B cell (primary cell): ENCODE measurements around the gene FREM2. TPM values are rescaled to one million over a fixed set of nuclear protein-coding genes. Genes with fewer than 3 reads are reported as not detected.

ENCODE experiments used
- ATAC-seq: fragments of 200-7000 bp; cut with Tn5 transposase; one replicate; pipeline ENCODE4 v1.10.0; 2021; ENCODE audit warnings: low read depth, mild to moderate bottlenecking, moderate number of reproducible peaks, moderate library complexity
- CTCF ChIA-PET: fragments of 350-600 bp; sonication (Branson Sonifier 250); formaldehyde crosslinking; loops from one replicate; lab custom pipeline; 2021; ENCODE audit warnings: antibody characterized with exemption, inconsistent platforms; lab: Charles Lee
- POLR2A ChIA-PET: fragments of 350-600 bp; sonication (Branson Sonifier 250); formaldehyde crosslinking; loops from one replicate; lab custom pipeline; 2021; ENCODE audit warnings: antibody characterized with exemption; lab: Charles Lee
- DNase-seq: peaks from one replicate; pipeline ENCODE4 v3.0.0; 2013
- H2AFZ ChIP-seq: 2 replicates; pipeline ENCODE4 v1.6.1; 2012; ENCODE audit warnings: mild to moderate bottlenecking, low read depth, low read length; ENCODE audit not compliant: insufficient read depth, poor library complexity, severe bottlenecking
- H3K27ac ChIP-seq, 2 donors: 1 replicate in 1 of 2; 2 replicates in 1 of 2; pipeline ENCODE4 v1.5.1; 2012 to 2013; ENCODE audit warnings: low read length in 2 of 2, mild to moderate bottlenecking in 2 of 2, moderate library complexity in 1 of 2
- H3K27me3 ChIP-seq, 4 experiments: fragments of 200-600 bp in 1 of 4; sonication (generic) in 1 of 4; replicated peaks in 1 of 4; 1 replicate in 2 of 4; 2 replicates in 2 of 4; pipeline versions ENCODE4 v1.6.1 to v1.7.0; 2013 to 2016; ENCODE audit warnings: low read length in 3 of 4, mild to moderate bottlenecking in 2 of 4, mixed read lengths in 1 of 4, moderate library complexity in 1 of 4; ENCODE audit not compliant: insufficient read depth in 4 of 4, control insufficient read depth in 3 of 4; ENCODE audit errors: control extremely low read depth in 1 of 4
- H3K36me3 ChIP-seq, 2 experiments: replicated peaks in 1 of 2; 1 replicate in 1 of 2; 2 replicates in 1 of 2; pipeline versions ENCODE4 v1.6.1 to v1.7.1; 2013; ENCODE audit warnings: low read length in 1 of 2; ENCODE audit not compliant: insufficient read depth in 2 of 2, control insufficient read depth in 1 of 2; ENCODE audit errors: control extremely low read depth in 1 of 2, extremely low read depth in 1 of 2
- H3K4me1 ChIP-seq, 2 donors: fragments of 200-600 bp in 1 of 2; sonication (generic) in 1 of 2; 1 replicate in 1 of 2; 2 replicates in 1 of 2; pipeline versions ENCODE4 v1.5.1 to v1.6.1; 2013 to 2017; ENCODE audit warnings: low read length in 2 of 2; ENCODE audit not compliant: control insufficient read depth in 2 of 2, insufficient read depth in 2 of 2
- H3K4me2 ChIP-seq: replicated peaks from 2 replicates; pipeline ENCODE3; 2012; ENCODE audit warnings: mild to moderate bottlenecking, low read depth, low read length; ENCODE audit not compliant: poor library complexity, severe bottlenecking
- H3K4me3 ChIP-seq, 5 experiments: fragments of 200-600 bp in 1 of 5; sonication (generic) in 1 of 5; 1 replicate in 3 of 5; 2 replicates in 2 of 5; pipeline versions ENCODE4 v1.5.1 to v1.7.0; 2011 to 2016; ENCODE audit warnings: low read length in 4 of 5, mild to moderate bottlenecking in 4 of 5, low read depth in 2 of 5, control low read depth in 1 of 5, moderate library complexity in 1 of 5; ENCODE audit not compliant: insufficient read depth in 1 of 5; ENCODE audit errors: control extremely low read depth in 1 of 5, extremely low read depth in 1 of 5
- H3K79me2 ChIP-seq: fragments of 200-600 bp; sonication (generic); one replicate; pipeline ENCODE4 v1.6.0; 2016; ENCODE audit warnings: low read length; ENCODE audit not compliant: control insufficient read depth, insufficient read depth
- H3K9ac ChIP-seq: fragments of 200-600 bp; sonication (generic); 2 replicates; pipeline ENCODE4 v1.6.1; 2017; ENCODE audit warnings: mild to moderate bottlenecking, low read length, moderate library complexity
- H3K9me3 ChIP-seq, 3 donors: one replicate each; pipeline versions ENCODE4 v1.6.1 to v1.7.1; 2013; ENCODE audit warnings: low read length in 2 of 3; ENCODE audit not compliant: control insufficient read depth in 2 of 3, insufficient read depth in 1 of 3; ENCODE audit errors: control extremely low read depth in 1 of 3
- H4K20me1 ChIP-seq: 2 replicates; pipeline ENCODE4 v1.6.0; 2012; ENCODE audit warnings: mild to moderate bottlenecking, low read length; ENCODE audit not compliant: insufficient read depth, control insufficient read depth, poor library complexity, severe bottlenecking
- H3K27ac Mint-ChIP-seq: one replicate; pipeline ENCODE4 v1.8.0; 2021; ENCODE audit warnings: mixed read lengths
- H3K27me3 Mint-ChIP-seq: one replicate; pipeline ENCODE4 v1.8.0; 2021; ENCODE audit warnings: mixed read lengths
- H3K4me1 Mint-ChIP-seq: one replicate; pipeline ENCODE4 v1.8.0; 2021; ENCODE audit warnings: mixed read lengths
- H3K4me3 Mint-ChIP-seq: one replicate; pipeline ENCODE4 v1.8.0; 2021; ENCODE audit warnings: mixed read lengths
- H3K9me3 Mint-ChIP-seq: one replicate; pipeline ENCODE4 v1.8.0; 2022; ENCODE audit warnings: mixed read lengths; ENCODE audit not compliant: insufficient read depth
- CTCF ChIP-seq: fragments of 200-600 bp; IDR thresholded peaks from one replicate; pipeline ENCODE4 v1.8.0; 2022; ENCODE audit warnings: antibody characterized with exemption, mild to moderate bottlenecking
- EZH2 ChIP-seq: IDR thresholded peaks from 2 replicates; pipeline ENCODE4 v1.6.1; 2012; ENCODE audit warnings: borderline replicate concordance, low read depth, mild to moderate bottlenecking, moderate library complexity, low read length; ENCODE audit not compliant: insufficient read depth, poor library complexity, severe bottlenecking
- WGBS: methylation state at CpG from one replicate; pipeline ENCODE4 v1.1.5; 2013; ENCODE audit warnings: missing lambda C conversion rate; ENCODE audit not compliant: insufficient coverage; 5-methylcytosine and 5-hydroxymethylcytosine counted together
- intact Hi-C: fragments of 100-400 bp; cut with micrococcal nuclease; formaldehyde crosslinking; loops from one replicate; pipeline ENCODE4 v1.10.0; 2022
- polyA plus RNA-seq: library from polyadenylated mRNA; depleted of rRNA; stranded (reverse); fragments of >200 nt; gene quantifications from 2 replicates; pipeline ENCODE4 v1.2.3, GENCODE V29; 2012
- total RNA-seq, 2 donors: library from RNA; stranded (reverse); fragments of 120-200 nt in 1 of 2; gene quantifications; 1 replicate in 1 of 2; 2 replicates in 1 of 2; pipeline versions ENCODE4 v1.2.3 to v1.2.4, GENCODE V29; 2013 to 2022

The FREM2 gene
- total and polyA plus RNA-seq, 2 donors (not counting 1 experiment from before 2014, with no cell fraction given), result not detected

- no peak overlapping the region for H3K9ac ChIP-seq
- POLR2A ChIA-PET, result no interaction called here
- Mint-ChIP-seq H3K9me3 (no peaks in the 10 kb centered on the region), H3K27ac (no peak overlapping the region), H3K4me1 (no peaks in the 10 kb centered on the region), H3K4me3 (no peak overlapping the region), H3K27me3 (peaks cover 4% of the 10 kb centered on the region)
- no peak for DNase-seq
- no peak overlapping the region for H3K27ac ChIP-seq
- intact Hi-C loops, result no loop called here
- CTCF ChIA-PET, result no interaction called here
- ATAC-seq, result no peak
- no CpG with 5 or more reads among the region's 1 CpG for WGBS
- no peaks in the 10 kb centered on the region for H3K79me2 ChIP-seq
- H3K4me3 ChIP-seq, result no peak overlapping the region
- no peak overlapping the region for H2AFZ ChIP-seq
- no peaks in the 10 kb centered on the region for H3K9me3 ChIP-seq
- no peaks in the 10 kb centered on the region for H4K20me1 ChIP-seq
- no peaks in the 10 kb centered on the region for H3K36me3 ChIP-seq
- H3K27me3 ChIP-seq, result no peaks in the 10 kb centered on the region
- H3K4me1 ChIP-seq, result no peaks in the 10 kb centered on the region
- H3K4me2 ChIP-seq, result no peak overlapping the region
- TF ChIP-seq EZH2, result no peak
- TF ChIP-seq CTCF, result no peak
Observed at GRCh38 chr13:38866649-38867048, 179.8 kb downstream of the FREM2 start.

DNA sequence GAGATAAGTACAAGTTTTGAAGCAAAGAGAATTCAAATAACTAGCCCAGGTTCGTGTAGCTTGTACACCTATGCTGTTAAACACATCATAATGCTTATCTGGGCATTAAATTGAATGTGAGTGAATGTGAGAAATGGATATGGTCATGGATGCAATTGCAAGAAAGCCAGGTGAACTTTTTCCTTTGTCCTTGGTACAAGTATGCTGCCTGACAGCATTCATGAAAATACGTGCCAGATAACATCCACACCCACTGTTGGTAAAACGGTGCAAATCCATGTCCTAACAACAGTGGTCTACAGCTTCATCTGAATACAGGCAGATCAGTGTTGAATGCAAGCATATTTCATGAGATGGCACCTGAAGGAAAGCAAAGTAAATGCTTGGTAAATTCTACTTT, 181.5 kb downstream of the FREM2 start:
- no peak overlapping the region for H3K4me3 Mint-ChIP-seq
- whole genome bisulfite sequencing, result 100% methylated on average over 2 of the region's 3 CpGs
- peaks cover 5% of the 10 kb centered on the region for H3K27me3 Mint-ChIP-seq

More for the DNA sequence above, 181.5 kb downstream of the FREM2 start:
- Histone ChIP-seq H3K4me3 (no peak overlapping the region), H2AFZ (no peak overlapping the region), H3K4me1 (no peaks in the 10 kb centered on the region), H4K20me1 (no peaks in the 10 kb centered on the region), H3K79me2 (no peaks in the 10 kb centered on the region), H3K9ac (no peak overlapping the region), H3K36me3 (no peaks in the 10 kb centered on the region), H3K27ac (no peak overlapping the region), H3K9me3 (no peaks in the 10 kb centered on the region), H3K27me3 (no peaks in the 10 kb centered on the region), H3K4me2 (no peak overlapping the region)
- no peak for DNase-seq
- ChIA-PET POLR2A (no interaction called here), CTCF (no interaction called here)
- Mint-ChIP-seq H3K27ac (no peak overlapping the region), H3K9me3 (no peaks in the 10 kb centered on the region), H3K4me1 (peaks cover 2% of the 10 kb centered on the region)
- no peak for TF ChIP-seq EZH2
- no peak for TF ChIP-seq CTCF
- intact Hi-C loops, result no loop called here
- no peak for ATAC-seq
